Spleen (tissue), 7 donors: ENCODE data around the gene CMTM4.

Experiments used
- POLR2A ChIP-seq, 3 donors: fragments of 450-650 bp; IDR thresholded peaks; one replicate each; pipeline ENCODE4 v1.5.1; 2017; ENCODE audit warnings: antibody characterized with exemption in 3 of 3, mild to moderate bottlenecking in 1 of 3
- TF ChIP-seq, protein P1 (sequence below), 11 experiments: fragments of 200-600 bp in 7 of 11; fragments of 450-650 bp in 4 of 11; sonication (generic) in 4 of 11; IDR thresholded peaks in 8 of 11; conservative IDR thresholded peaks in 3 of 11; 1 replicate in 7 of 11; 2 replicates in 4 of 11; pipeline versions ENCODE4 v1.4.0 to v1.8.0; 2016 to 2021; ENCODE audit warnings: antibody characterized with exemption in 11 of 11, inconsistent platforms in 4 of 11, mild to moderate bottlenecking in 1 of 11
- donor health status: DM: no; HTN: no; CAD: no; lungs with moderate emphysema.
- donor health status: DM: no; HTN: no; CAD: no.
- donor health status: DM: no; HTN: no; CAD: no.

DNA sequence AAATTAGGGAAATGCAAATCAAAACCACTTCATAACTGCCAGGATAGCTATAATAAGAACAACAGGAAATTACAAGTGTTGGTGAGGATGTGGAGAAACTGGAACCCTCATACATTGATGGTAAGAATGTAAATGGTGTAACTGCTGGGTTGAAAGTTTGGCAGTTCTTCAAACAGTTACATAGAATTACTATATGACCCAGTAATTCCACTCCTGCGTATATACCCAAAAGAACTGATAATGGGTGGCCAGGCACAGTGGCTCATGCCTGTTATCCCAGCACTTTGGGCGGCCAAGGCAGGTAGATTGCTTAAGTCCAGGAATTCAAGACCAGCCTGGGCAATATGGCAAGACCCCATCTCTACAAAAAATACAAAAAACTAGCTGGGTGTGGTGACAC is 4.5 kb upstream of the CMTM4 start:
- no peak for TF ChIP-seq POLR2A (IDR thresholded peaks at IDR 0.05)
- TF ChIP-seq, protein P1, sequence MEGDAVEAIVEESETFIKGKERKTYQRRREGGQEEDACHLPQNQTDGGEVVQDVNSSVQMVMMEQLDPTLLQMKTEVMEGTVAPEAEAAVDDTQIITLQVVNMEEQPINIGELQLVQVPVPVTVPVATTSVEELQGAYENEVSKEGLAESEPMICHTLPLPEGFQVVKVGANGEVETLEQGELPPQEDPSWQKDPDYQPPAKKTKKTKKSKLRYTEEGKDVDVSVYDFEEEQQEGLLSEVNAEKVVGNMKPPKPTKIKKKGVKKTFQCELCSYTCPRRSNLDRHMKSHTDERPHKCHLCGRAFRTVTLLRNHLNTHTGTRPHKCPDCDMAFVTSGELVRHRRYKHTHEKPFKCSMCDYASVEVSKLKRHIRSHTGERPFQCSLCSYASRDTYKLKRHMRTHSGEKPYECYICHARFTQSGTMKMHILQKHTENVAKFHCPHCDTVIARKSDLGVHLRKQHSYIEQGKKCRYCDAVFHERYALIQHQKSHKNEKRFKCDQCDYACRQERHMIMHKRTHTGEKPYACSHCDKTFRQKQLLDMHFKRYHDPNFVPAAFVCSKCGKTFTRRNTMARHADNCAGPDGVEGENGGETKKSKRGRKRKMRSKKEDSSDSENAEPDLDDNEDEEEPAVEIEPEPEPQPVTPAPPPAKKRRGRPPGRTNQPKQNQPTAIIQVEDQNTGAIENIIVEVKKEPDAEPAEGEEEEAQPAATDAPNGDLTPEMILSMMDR (IDR thresholded peaks at IDR 0.05 in 8 of 11, conservative IDR thresholded peaks at IDR 0.05 in 3 of 11), result no peak
